ENCODE measurements around the gene CH25H.

GRCh38 chr10:89255793-89256192, 48.7 kb upstream of the CH25H start:
- TF ChIP-seq POLR2A (IDR thresholded peaks at IDR 0.05) (no peak), EP300 (IDR thresholded peaks at IDR 0.05) (no peak), CTCF (IDR thresholded peaks at IDR 0.05) (no peak), POLR2AphosphoS5 (IDR thresholded peaks at IDR 0.05) (no peak)
